ENCODE results near the gene GH1.

DNA sequence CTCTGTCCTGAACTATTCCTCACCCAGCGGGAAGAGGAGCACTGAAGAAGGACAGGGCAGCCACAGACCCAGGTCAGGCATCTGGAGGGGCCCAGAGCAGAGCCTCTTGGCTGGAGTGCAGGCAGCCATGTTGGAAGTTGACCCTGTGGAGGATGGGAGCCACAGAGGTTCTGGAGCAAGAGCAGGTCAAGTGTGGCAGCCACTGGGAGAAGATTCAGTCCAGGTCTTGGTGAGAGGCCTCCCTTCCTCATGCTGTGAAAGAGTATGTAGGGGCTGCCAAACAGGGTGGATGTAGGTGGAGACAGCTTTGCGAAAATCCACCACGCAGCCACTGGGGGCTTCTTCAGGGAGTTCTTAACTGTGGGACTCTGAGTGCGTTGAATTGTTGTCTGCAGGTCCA lies 14.1 kb upstream of the GH1 start:
- TF ChIP-seq, protein P1, sequence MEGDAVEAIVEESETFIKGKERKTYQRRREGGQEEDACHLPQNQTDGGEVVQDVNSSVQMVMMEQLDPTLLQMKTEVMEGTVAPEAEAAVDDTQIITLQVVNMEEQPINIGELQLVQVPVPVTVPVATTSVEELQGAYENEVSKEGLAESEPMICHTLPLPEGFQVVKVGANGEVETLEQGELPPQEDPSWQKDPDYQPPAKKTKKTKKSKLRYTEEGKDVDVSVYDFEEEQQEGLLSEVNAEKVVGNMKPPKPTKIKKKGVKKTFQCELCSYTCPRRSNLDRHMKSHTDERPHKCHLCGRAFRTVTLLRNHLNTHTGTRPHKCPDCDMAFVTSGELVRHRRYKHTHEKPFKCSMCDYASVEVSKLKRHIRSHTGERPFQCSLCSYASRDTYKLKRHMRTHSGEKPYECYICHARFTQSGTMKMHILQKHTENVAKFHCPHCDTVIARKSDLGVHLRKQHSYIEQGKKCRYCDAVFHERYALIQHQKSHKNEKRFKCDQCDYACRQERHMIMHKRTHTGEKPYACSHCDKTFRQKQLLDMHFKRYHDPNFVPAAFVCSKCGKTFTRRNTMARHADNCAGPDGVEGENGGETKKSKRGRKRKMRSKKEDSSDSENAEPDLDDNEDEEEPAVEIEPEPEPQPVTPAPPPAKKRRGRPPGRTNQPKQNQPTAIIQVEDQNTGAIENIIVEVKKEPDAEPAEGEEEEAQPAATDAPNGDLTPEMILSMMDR (IDR thresholded peaks at IDR 0.05), result no peak
- no peak for TF ChIP-seq EZH2 (IDR thresholded peaks at IDR 0.05; ENCODE audit: borderline replicate concordance, insufficient read depth, low read depth, low read length, poor library complexity, severe bottlenecking)
